Keratinocyte (primary cell): ENCODE results near the gene STRADA.

Source experiments
- EZH2 ChIP-seq: IDR thresholded peaks from one replicate; pipeline ENCODE4 v1.6.1; 2012; ENCODE audit warnings: inconsistent platforms, mild to moderate bottlenecking, low read length, moderate library complexity
- TF ChIP-seq, protein P1 (sequence below), 3 experiments: IDR thresholded peaks in 1 of 3; conservative IDR thresholded peaks in 1 of 3; optimal IDR thresholded peaks in 1 of 3; 2 replicates in 2 of 3; 3 replicates in 1 of 3; pipeline versions ENCODE3 to v1.5.1; 2011; ENCODE audit warnings: low read length in 3 of 3, mild to moderate bottlenecking in 3 of 3, moderate library complexity in 2 of 3, control low read depth in 1 of 3, inconsistent platforms in 1 of 3; ENCODE audit not compliant: insufficient read depth in 2 of 3; ENCODE audit errors: extremely low read depth in 1 of 3

- TF ChIP-seq, protein P1, sequence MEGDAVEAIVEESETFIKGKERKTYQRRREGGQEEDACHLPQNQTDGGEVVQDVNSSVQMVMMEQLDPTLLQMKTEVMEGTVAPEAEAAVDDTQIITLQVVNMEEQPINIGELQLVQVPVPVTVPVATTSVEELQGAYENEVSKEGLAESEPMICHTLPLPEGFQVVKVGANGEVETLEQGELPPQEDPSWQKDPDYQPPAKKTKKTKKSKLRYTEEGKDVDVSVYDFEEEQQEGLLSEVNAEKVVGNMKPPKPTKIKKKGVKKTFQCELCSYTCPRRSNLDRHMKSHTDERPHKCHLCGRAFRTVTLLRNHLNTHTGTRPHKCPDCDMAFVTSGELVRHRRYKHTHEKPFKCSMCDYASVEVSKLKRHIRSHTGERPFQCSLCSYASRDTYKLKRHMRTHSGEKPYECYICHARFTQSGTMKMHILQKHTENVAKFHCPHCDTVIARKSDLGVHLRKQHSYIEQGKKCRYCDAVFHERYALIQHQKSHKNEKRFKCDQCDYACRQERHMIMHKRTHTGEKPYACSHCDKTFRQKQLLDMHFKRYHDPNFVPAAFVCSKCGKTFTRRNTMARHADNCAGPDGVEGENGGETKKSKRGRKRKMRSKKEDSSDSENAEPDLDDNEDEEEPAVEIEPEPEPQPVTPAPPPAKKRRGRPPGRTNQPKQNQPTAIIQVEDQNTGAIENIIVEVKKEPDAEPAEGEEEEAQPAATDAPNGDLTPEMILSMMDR (optimal IDR thresholded peaks at IDR 0.05 in 1 of 3, IDR thresholded peaks at IDR 0.05 in 1 of 3, conservative IDR thresholded peaks at IDR 0.05 in 1 of 3; ENCODE audit: extremely low read depth in 1 of 3, insufficient read depth in 2 of 3, low read length in 3 of 3) = no peak
- TF ChIP-seq EZH2 = no peak
Measured at GRCh38 chr17:63785556-63785955, 44.0 kb upstream of the STRADA start.
